ENCODE results near the gene SRGAP2C.
"Not testable (repeated sequence)": the region's sequence is repeated elsewhere in the genome, so short reads cannot be mapped to it uniquely, and the experiment has no call there.

- not testable (repeated sequence) for TF ChIP-seq CTCF (IDR thresholded peaks at IDR 0.05 in 4 of 5, conservative IDR thresholded peaks at IDR 0.05 in 1 of 5); POLR2A (IDR thresholded peaks at IDR 0.05)
Observed at GRCh38 chr1:121213491-121213890, 28.7 kb downstream of the SRGAP2C start.

Measured in gastrocnemius medialis (tissue), 4 donors.